HEK293 (cell line): ENCODE data around the gene FILIP1L.

ENCODE experiments used
- AEBP2 ChIP-seq: fragments of 450-650 bp; formaldehyde crosslinking; IDR thresholded peaks from 2 replicates; pipeline ENCODE4 v1.5.1; 2016; ENCODE audit warnings: missing biosample characterization, missing genetic modification characterization, borderline replicate concordance
- CTCF ChIP-seq: fragments of 450-650 bp; formaldehyde crosslinking; IDR thresholded peaks from 2 replicates; pipeline ENCODE4 v1.5.1; 2016; ENCODE audit warnings: missing biosample characterization, missing genetic modification characterization
- PATZ1 ChIP-seq: fragments of 450-650 bp; formaldehyde crosslinking; IDR thresholded peaks from 2 replicates; pipeline ENCODE4 v1.5.1; 2016; ENCODE audit warnings: missing biosample characterization, missing genetic modification characterization
- REST ChIP-seq: fragments of 450-650 bp; formaldehyde crosslinking; IDR thresholded peaks from 2 replicates; pipeline ENCODE4 v1.5.1; 2016; ENCODE audit warnings: missing biosample characterization, missing genetic modification characterization
- ZBTB8A ChIP-seq: fragments of 450-650 bp; formaldehyde crosslinking; IDR thresholded peaks from 2 replicates; pipeline ENCODE4 v1.5.1; 2016; ENCODE audit warnings: missing biosample characterization, missing genetic modification characterization
- ZFP37 ChIP-seq: fragments of 450-650 bp; formaldehyde crosslinking; IDR thresholded peaks from 2 replicates; pipeline ENCODE4 v1.5.1; 2016; ENCODE audit warnings: missing biosample characterization, missing genetic modification characterization
- ZNF18 ChIP-seq: fragments of 450-650 bp; formaldehyde crosslinking; IDR thresholded peaks from 2 replicates; pipeline ENCODE4 v1.5.1; 2016; ENCODE audit warnings: missing biosample characterization, missing genetic modification characterization
- ZNF416 ChIP-seq: fragments of 450-650 bp; formaldehyde crosslinking; IDR thresholded peaks from 2 replicates; pipeline ENCODE4 v1.5.1; 2016; ENCODE audit warnings: missing biosample characterization, missing genetic modification characterization

GRCh38 chr3:99858469-99858868 is 255.8 kb downstream of the FILIP1L start:
- no peak for TF ChIP-seq ZNF18 (tag by site-specific recombination)
- TF ChIP-seq PATZ1 (tag by site-specific recombination) = no peak
- TF ChIP-seq CTCF (tag by site-specific recombination) = no peak
- TF ChIP-seq ZBTB8A (tag by site-specific recombination) = no peak
- TF ChIP-seq AEBP2 (tag by site-specific recombination) = no peak
- no peak for TF ChIP-seq ZNF416 (tag by site-specific recombination)
- no peak for TF ChIP-seq ZFP37
- no peak for TF ChIP-seq REST
